ENCODE data around the gene MTM1. TPM values are rescaled to one million over a fixed set of nuclear protein-coding genes. Genes with fewer than 3 reads are reported as not detected.

The MTM1 gene
- total and polyA plus RNA-seq, 9 of the 15 experiments (the other 6 are each of a cell fraction or from before 2014, with no cell fraction given) = 5.6 to 13.3 (median 9.5) TPM

- ChIA-PET POLR2A (interaction anchor here (0.6 kb wide), 4 partner anchors 18 to 384 kb away, joined by 3 to 5 read pairs (median 3); no protein-coding TSS in a partner anchor), CTCF (ENCODE audit: low intra/inter-chr PET ratio) (no interaction called here)
- Histone ChIP-seq H2AFZ (ENCODE audit: low read depth, low read length) (peak overlapping the region; percentile 68), H3K27me3 (ENCODE audit: control insufficient read depth in 2 of 2, insufficient read depth in 2 of 2, low read length in 2 of 2) (no peaks in the 10 kb centered on the region), H3K4me1 (replicated peaks in 1 of 2; ENCODE audit: control insufficient read depth in 2 of 2, insufficient read depth in 2 of 2, low read length in 2 of 2) (peaks cover 11 to 17% of the 10 kb centered on the region in 2 experiments; a peak in 4 of 5 replicates), H4K20me1 (replicated peaks; ENCODE audit: control insufficient read depth, insufficient read depth, low read length) (peaks cover 4% of the 10 kb centered on the region; the same call in 1 of the 2 replicates), H3K27ac (ENCODE audit: extremely low read depth, low read depth, low read length) (peak overlapping the region; percentile 19; the same call in 2 of the 3 replicates), H3K4me3 (peak overlapping the region; percentile 50), H3K9ac (ENCODE audit: insufficient read depth in 1 of 2, low read depth in 2 of 2, low read length in 2 of 2) (peak overlapping the region; percentile 53 to 92), H3K79me2 (ENCODE audit: control insufficient read depth, insufficient read depth, low read length) (peaks cover 48% of the 10 kb centered on the region), H3K9me3 (replicated peaks; ENCODE audit: control insufficient read depth, insufficient read depth, low read depth, low read length) (no peaks in the 10 kb centered on the region; the same call in 1 of the 2 replicates), H3K9me1 (ENCODE audit: control insufficient read depth, insufficient read depth, low read length) (no peaks in the 10 kb centered on the region), H3K36me3 (ENCODE audit: control insufficient read depth, insufficient read depth, low read length) (peaks cover 10% of the 10 kb centered on the region), H3K4me2 (ENCODE audit: insufficient read depth, low read length) (peak overlapping the region; percentile 86)
- peak; percentile 75 to 87 (median 84) for DNase-seq (ENCODE audit: extremely low read depth in 1 of 4, low spot score in 3 of 4)
- BruUV-seq (replicated peaks) = TSS peak; percentile 65
- in situ Hi-C loops (cut with MboI) = no loop called here
- ATAC-seq = peak; percentile 82
- peak; percentile 49 for FAIRE-seq
- WGBS (ENCODE audit: insufficient coverage, low coverage, missing lambda C conversion rate) = 0% methylated on average over 14 of the region's 42 CpGs
- intact Hi-C loops (cut with micrococcal nuclease) = loop anchor here (10.0 kb wide), 1 partner anchor 809 kb away; the partner anchor contains the start of gene MAGEA8
- 0 out of 2 replicates have a peak, but pooled peaks have one; percentile 31 for TF ChIP-seq NKRF (IDR thresholded peaks at IDR 0.05; ENCODE audit: borderline replicate concordance)
- TF ChIP-seq TFAP4 (CRISPR knock-in tag; IDR thresholded peaks at IDR 0.05; ENCODE audit: borderline replicate concordance) = peak; percentile 91
- peak; percentile 52; the same call in 1 of the 2 replicates for TF ChIP-seq L3MBTL2 (IDR thresholded peaks at IDR 0.05)
- TF ChIP-seq ETV5 (CRISPR knock-in tag; IDR thresholded peaks at IDR 0.05; ENCODE audit: low read depth) = peak; percentile 39; the same call in 1 of the 2 replicates
- TF ChIP-seq HDAC1 (IDR thresholded peaks at IDR 0.05) = 0 out of 4 replicates have a peak, but pooled peaks of 1 of the 2 experiments have one; percentile 32
- TF ChIP-seq SPI1 (IDR thresholded peaks at IDR 0.05; ENCODE audit: borderline replicate concordance, low read depth, low read length) = peak; percentile 52; the same call in 1 of the 2 replicates
- peak; percentile 21; the same call in 1 of the 2 replicates for TF ChIP-seq MYC (IDR thresholded peaks at IDR 0.05; ENCODE audit: low read depth, low read length)
- no peak for TF ChIP-seq MYC (CRISPR knock-in tag; IDR thresholded peaks at IDR 0.05; ENCODE audit: borderline replicate concordance, low read depth)
Measured at GRCh38 chrX:150693725-150694574, 125.5 kb downstream of the MTM1 start.
